GM12878 (cell line): ENCODE measurements around the gene COX19. TPM values are rescaled to one million over a fixed set of nuclear protein-coding genes. Genes with fewer than 3 reads are reported as not detected.

ENCODE experiments used
- KAT2A ChIP-seq: conservative IDR thresholded peaks from 2 replicates; pipeline ENCODE4 v1.6.1; 2011; ENCODE audit warnings: low read depth, low read length; ENCODE audit not compliant: control insufficient read depth
- KDM1A ChIP-seq: fragments of 200-600 bp; sonication (generic); IDR thresholded peaks from 2 replicates; pipeline ENCODE4 v1.6.1; 2016; ENCODE audit warnings: borderline replicate concordance
- NFXL1 ChIP-seq: fragments of 450-650 bp; IDR thresholded peaks from 2 replicates; pipeline ENCODE4 v1.6.1; 2017; ENCODE audit warnings: antibody characterized with exemption, mild to moderate bottlenecking, borderline replicate concordance
- PAX5 ChIP-seq: IDR thresholded peaks from 2 replicates; pipeline ENCODE4 v1.6.1; 2011; ENCODE audit warnings: low read depth, low read length, borderline replicate concordance
- RUNX3 ChIP-seq: IDR thresholded peaks from 2 replicates; pipeline ENCODE4 v1.6.1; 2012; ENCODE audit warnings: low read length, inconsistent platforms
- SP1 ChIP-seq: IDR thresholded peaks from one replicate; pipeline ENCODE4 v1.6.1; 2011; ENCODE audit warnings: low read depth, low read length
- SPI1 ChIP-seq: IDR thresholded peaks from 2 replicates; pipeline ENCODE4 v1.6.1; 2011; ENCODE audit warnings: low read depth, mild to moderate bottlenecking, low read length, moderate library complexity, borderline replicate concordance; ENCODE audit not compliant: insufficient read depth
- TARDBP ChIP-seq: IDR thresholded peaks from 2 replicates; pipeline ENCODE4 v1.6.1; 2016; ENCODE audit warnings: borderline replicate concordance
- TBL1XR1 ChIP-seq: IDR thresholded peaks from 2 replicates; pipeline ENCODE4 v1.6.1; 2012; ENCODE audit warnings: low read depth, low read length, improper control_type of control experiment
- ZNF217 ChIP-seq: fragments of 450-650 bp; IDR thresholded peaks from 2 replicates; pipeline ENCODE4 v1.6.1; 2017; ENCODE audit warnings: antibody characterized with exemption, mild to moderate bottlenecking
- ZNF274 ChIP-seq: IDR thresholded peaks from one replicate; pipeline ENCODE4 v1.8.0; 2011; ENCODE audit not compliant: insufficient read length, insufficient read depth
- polyA plus RNA-seq, 11 experiments: library from polyadenylated mRNA; depleted of rRNA in 4 of 11; unstranded in 6 of 11; stranded (reverse) in 5 of 11; fragments of >200 nt; fragmentation: Nextera tagmentation in 4 of 11; fragmentation: Illumina TruSeq in 1 of 11; extraction: Ambion mirVana in 4 of 11; extraction: Trizol in 1 of 11; gene quantifications; 1 replicate in 1 of 11; 2 replicates in 10 of 11; pipeline versions ENCODE4 v1.2.1 to v1.2.3, GENCODE V29; 2011 to 2016; ENCODE audit warnings: inconsistent platforms in 2 of 11, missing spikeins in 2 of 11, low read depth in 1 of 11
- total RNA-seq, 4 experiments: library from RNA; depleted of rRNA in 3 of 4; stranded (reverse); fragments of >200 nt in 3 of 4; fragmentation: Illumina TruSeq in 1 of 4; extraction: Trizol in 1 of 4; gene quantifications; 2 replicates each; pipeline versions ENCODE4 v1.2.1 to v1.2.3, GENCODE V29; 2013 to 2021
- TF ChIP-seq, protein P1 (sequence below): IDR thresholded peaks from 2 replicates; pipeline ENCODE4 v1.6.1; 2012; ENCODE audit warnings: improper control_type of control experiment, low read depth, low read length; ENCODE audit not compliant: insufficient replicate concordance
- TF ChIP-seq, protein P2 (sequence below): fragments of 450-650 bp; IDR thresholded peaks from 2 replicates; pipeline ENCODE4 v1.6.1; 2016; ENCODE audit warnings: mild to moderate bottlenecking, moderate library complexity, borderline replicate concordance
- TF ChIP-seq, protein P3 (sequence below): fragments of 450-650 bp; IDR thresholded peaks from 2 replicates; pipeline ENCODE4 v1.6.1; 2017; ENCODE audit warnings: mild to moderate bottlenecking
- TF ChIP-seq, protein P4 (sequence below): fragments of 150-350 bp; IDR thresholded peaks from 2 replicates; pipeline ENCODE4 v1.6.1; 2014; ENCODE audit warnings: mild to moderate bottlenecking, low read depth, low read length
- TF ChIP-seq, protein P5 (sequence below): IDR thresholded peaks from 2 replicates; pipeline ENCODE4 v1.6.1; 2012; ENCODE audit warnings: low read depth, low read length, improper control_type of control experiment

The COX19 gene
- total and polyA plus RNA-seq, 10 of the 15 experiments (the other 5 are each of a cell fraction or from before 2014, with no cell fraction given): 3.7 to 17.9 (median 10.8) TPM

DNA sequence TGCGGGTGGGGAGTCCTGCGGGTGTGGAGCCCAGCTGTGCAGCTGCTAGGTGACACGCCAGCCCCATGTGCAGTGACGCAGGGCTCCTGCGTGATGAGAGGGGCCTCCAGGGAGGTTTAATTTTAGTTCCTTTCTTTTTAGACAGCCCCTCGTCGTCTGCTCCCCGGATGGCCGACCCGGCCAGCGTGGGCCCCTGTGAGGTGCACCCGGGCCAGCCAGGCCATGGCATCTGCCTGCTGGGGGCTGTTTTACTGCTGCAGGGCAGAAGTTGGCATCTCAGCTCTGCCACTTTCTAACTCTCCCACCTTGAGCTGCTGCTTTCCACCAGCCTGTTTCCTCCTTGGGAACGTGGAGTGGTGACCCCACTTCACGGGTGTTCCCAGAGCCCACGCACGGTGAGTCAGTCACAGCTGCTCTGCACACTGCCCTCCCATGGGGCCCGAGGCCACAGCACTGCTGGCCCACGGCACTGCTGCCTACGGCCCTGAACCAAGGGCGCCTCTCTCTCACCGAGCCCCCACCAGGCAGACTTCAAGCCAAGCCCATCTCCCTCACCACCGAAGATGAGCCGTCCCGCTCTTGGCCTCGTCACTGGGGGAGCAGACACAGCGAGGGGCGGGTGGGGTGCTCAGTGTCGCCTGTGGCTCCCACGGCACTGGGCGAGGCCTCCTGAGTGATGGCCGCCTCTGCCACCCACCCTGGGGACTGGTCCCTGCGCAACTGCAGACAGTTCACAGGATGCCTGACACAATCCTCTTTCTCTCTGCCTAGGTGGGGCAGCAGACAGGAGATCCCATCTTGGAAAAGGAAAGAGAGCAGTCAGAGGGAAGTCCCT is 28.9 kb upstream of the COX19 start (continued):
- TF ChIP-seq ZNF274 (no peak), RUNX3 (no peak), NFXL1 (no peak), SP1 (no peak), KAT2A (no peak), TARDBP (no peak), SPI1 (peak; percentile 15; the same call in 1 of the 2 replicates), ZNF217 (no peak), PAX5 (no peak), KDM1A (no peak), TBL1XR1 (no peak)
- TF ChIP-seq, protein P1, sequence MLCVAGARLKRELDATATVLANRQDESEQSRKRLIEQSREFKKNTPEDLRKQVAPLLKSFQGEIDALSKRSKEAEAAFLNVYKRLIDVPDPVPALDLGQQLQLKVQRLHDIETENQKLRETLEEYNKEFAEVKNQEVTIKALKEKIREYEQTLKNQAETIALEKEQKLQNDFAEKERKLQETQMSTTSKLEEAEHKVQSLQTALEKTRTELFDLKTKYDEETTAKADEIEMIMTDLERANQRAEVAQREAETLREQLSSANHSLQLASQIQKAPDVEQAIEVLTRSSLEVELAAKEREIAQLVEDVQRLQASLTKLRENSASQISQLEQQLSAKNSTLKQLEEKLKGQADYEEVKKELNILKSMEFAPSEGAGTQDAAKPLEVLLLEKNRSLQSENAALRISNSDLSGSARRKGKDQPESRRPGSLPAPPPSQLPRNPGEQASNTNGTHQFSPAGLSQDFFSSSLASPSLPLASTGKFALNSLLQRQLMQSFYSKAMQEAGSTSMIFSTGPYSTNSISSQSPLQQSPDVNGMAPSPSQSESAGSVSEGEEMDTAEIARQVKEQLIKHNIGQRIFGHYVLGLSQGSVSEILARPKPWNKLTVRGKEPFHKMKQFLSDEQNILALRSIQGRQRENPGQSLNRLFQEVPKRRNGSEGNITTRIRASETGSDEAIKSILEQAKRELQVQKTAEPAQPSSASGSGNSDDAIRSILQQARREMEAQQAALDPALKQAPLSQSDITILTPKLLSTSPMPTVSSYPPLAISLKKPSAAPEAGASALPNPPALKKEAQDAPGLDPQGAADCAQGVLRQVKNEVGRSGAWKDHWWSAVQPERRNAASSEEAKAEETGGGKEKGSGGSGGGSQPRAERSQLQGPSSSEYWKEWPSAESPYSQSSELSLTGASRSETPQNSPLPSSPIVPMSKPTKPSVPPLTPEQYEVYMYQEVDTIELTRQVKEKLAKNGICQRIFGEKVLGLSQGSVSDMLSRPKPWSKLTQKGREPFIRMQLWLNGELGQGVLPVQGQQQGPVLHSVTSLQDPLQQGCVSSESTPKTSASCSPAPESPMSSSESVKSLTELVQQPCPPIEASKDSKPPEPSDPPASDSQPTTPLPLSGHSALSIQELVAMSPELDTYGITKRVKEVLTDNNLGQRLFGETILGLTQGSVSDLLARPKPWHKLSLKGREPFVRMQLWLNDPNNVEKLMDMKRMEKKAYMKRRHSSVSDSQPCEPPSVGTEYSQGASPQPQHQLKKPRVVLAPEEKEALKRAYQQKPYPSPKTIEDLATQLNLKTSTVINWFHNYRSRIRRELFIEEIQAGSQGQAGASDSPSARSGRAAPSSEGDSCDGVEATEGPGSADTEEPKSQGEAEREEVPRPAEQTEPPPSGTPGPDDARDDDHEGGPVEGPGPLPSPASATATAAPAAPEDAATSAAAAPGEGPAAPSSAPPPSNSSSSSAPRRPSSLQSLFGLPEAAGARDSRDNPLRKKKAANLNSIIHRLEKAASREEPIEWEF: no peak
- TF ChIP-seq, protein P2, sequence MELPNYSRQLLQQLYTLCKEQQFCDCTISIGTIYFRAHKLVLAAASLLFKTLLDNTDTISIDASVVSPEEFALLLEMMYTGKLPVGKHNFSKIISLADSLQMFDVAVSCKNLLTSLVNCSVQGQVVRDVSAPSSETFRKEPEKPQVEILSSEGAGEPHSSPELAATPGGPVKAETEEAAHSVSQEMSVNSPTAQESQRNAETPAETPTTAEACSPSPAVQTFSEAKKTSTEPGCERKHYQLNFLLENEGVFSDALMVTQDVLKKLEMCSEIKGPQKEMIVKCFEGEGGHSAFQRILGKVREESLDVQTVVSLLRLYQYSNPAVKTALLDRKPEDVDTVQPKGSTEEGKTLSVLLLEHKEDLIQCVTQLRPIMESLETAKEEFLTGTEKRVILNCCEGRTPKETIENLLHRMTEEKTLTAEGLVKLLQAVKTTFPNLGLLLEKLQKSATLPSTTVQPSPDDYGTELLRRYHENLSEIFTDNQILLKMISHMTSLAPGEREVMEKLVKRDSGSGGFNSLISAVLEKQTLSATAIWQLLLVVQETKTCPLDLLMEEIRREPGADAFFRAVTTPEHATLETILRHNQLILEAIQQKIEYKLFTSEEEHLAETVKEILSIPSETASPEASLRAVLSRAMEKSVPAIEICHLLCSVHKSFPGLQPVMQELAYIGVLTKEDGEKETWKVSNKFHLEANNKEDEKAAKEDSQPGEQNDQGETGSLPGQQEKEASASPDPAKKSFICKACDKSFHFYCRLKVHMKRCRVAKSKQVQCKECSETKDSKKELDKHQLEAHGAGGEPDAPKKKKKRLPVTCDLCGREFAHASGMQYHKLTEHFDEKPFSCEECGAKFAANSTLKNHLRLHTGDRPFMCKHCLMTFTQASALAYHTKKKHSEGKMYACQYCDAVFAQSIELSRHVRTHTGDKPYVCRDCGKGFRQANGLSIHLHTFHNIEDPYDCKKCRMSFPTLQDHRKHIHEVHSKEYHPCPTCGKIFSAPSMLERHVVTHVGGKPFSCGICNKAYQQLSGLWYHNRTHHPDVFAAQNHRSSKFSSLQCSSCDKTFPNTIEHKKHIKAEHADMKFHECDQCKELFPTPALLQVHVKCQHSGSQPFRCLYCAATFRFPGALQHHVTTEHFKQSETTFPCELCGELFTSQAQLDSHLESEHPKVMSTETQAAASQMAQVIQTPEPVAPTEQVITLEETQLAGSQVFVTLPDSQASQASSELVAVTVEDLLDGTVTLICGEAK: no peak
- TF ChIP-seq, protein P3, sequence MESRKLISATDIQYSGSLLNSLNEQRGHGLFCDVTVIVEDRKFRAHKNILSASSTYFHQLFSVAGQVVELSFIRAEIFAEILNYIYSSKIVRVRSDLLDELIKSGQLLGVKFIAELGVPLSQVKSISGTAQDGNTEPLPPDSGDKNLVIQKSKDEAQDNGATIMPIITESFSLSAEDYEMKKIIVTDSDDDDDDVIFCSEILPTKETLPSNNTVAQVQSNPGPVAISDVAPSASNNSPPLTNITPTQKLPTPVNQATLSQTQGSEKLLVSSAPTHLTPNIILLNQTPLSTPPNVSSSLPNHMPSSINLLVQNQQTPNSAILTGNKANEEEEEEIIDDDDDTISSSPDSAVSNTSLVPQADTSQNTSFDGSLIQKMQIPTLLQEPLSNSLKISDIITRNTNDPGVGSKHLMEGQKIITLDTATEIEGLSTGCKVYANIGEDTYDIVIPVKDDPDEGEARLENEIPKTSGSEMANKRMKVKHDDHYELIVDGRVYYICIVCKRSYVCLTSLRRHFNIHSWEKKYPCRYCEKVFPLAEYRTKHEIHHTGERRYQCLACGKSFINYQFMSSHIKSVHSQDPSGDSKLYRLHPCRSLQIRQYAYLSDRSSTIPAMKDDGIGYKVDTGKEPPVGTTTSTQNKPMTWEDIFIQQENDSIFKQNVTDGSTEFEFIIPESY: no peak
- TF ChIP-seq, protein P4, sequence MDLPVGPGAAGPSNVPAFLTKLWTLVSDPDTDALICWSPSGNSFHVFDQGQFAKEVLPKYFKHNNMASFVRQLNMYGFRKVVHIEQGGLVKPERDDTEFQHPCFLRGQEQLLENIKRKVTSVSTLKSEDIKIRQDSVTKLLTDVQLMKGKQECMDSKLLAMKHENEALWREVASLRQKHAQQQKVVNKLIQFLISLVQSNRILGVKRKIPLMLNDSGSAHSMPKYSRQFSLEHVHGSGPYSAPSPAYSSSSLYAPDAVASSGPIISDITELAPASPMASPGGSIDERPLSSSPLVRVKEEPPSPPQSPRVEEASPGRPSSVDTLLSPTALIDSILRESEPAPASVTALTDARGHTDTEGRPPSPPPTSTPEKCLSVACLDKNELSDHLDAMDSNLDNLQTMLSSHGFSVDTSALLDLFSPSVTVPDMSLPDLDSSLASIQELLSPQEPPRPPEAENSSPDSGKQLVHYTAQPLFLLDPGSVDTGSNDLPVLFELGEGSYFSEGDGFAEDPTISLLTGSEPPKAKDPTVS: no peak
- TF ChIP-seq, protein P5, sequence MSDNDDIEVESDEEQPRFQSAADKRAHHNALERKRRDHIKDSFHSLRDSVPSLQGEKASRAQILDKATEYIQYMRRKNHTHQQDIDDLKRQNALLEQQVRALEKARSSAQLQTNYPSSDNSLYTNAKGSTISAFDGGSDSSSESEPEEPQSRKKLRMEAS: no peak
